ENCODE results near the gene ST6GALNAC2.

Gene ST6GALNAC2

GRCh38 chr17:76553178-76553908 is 32.3 kb downstream of the ST6GALNAC2 start:
- DNase-seq = no peak

DNA sequence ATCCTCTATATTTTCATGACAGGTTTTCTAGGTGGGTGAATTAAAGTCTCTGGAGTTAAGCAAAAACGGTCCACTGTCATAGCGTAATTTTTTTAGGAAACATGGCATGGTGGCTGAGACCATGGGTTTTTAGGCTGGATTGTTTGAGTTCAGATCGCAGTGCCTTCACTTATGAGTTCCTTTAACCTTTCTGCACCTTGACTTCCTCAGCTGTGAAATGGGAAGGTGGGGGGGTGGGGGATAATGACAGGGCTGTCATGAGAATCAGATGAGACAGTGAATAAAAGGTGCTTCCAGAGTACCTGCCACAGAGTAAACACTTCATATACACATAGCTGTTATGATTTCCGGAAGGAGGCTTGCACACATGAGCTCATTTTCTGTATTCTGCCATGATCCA is 34.0 kb downstream of the ST6GALNAC2 start:
- no peak for DNase-seq

- peak; percentile 52 for DNase-seq
Measured at GRCh38 chr17:76550712-76551615, 34.7 kb downstream of the ST6GALNAC2 start.

- DNase-seq = no peak
Measured at GRCh38 chr17:76549539-76549938, 36.1 kb downstream of the ST6GALNAC2 start.

- DNase-seq = no peak
Measured at GRCh38 chr17:76549215-76549518, 36.5 kb downstream of the ST6GALNAC2 start.

DNA sequence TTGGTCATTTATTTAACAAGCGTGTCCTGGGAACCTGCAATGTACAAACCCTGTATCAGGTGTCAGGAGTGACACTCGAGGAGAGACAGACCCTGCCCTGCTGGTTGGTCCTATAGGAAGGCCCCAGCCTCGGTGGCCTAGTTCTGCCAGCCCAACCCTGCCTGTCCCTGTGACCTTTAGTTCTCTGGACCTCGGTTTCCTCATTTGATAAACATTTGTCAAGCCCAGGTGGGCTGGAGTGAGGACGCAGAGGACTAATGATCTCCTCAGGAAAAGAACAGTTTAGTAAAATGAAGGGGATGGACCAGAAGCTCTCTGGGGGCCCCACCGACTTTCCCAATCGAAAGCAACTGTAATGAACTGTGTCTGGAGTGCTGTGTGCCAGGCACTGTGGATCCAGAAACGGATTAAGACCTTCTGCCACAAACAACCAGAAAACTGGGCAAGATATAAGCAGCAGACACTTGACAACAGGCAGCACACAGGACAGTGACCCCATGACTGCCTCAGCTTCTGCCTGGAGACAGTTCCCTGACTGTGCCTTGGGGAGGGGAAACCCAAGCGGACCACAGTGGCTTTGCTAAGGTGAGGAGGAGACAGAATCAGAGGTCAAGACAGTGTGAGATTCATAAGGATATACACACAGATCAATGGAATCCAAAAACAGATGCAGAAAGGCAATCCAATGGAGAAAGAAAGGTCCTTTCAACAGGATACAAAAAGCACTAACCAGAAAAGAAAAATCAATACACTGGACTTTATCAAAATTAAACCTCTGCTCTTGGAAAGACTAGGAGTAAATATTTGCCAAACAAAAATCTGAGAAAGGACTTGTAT is 37.1 kb downstream of the ST6GALNAC2 start:
- no peak for DNase-seq

GRCh38 chr17:76547642-76548202 is 37.9 kb downstream of the ST6GALNAC2 start:
- no peak for DNase-seq

GRCh38 chr17:76547183-76547641 is 38.4 kb downstream of the ST6GALNAC2 start:
- DNase-seq = peak; percentile 87

DNA sequence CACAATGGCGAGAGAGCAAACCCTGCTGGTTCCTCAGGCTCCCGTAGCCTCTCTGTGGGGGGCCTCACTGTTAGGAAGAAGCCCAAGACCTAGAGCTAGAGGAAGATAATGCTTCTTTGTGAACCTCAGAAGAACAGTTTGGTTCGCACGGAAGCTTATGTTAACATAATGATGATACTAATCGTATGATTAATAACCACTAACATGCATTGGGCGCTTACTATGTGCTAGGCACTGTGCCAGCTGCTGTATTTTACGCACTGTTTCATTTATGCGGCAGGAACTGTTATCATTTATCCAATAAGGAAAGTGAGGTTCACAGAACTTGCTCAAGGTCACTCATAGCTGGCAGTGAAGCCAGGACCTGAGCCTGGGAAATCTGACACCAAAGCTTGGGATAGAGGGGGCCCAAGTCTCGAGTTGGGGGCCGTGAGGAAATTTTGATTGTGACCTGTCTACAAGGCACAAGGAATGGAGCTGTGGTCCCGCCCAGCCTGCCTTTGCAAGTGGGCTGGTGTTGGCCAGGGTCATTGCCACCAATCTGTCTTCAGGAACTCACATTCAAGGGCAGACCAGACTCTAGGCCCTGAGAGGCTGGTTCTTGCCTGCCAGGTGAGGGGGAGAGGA is 39.0 kb downstream of the ST6GALNAC2 start:
- DNase-seq = no peak

DNA sequence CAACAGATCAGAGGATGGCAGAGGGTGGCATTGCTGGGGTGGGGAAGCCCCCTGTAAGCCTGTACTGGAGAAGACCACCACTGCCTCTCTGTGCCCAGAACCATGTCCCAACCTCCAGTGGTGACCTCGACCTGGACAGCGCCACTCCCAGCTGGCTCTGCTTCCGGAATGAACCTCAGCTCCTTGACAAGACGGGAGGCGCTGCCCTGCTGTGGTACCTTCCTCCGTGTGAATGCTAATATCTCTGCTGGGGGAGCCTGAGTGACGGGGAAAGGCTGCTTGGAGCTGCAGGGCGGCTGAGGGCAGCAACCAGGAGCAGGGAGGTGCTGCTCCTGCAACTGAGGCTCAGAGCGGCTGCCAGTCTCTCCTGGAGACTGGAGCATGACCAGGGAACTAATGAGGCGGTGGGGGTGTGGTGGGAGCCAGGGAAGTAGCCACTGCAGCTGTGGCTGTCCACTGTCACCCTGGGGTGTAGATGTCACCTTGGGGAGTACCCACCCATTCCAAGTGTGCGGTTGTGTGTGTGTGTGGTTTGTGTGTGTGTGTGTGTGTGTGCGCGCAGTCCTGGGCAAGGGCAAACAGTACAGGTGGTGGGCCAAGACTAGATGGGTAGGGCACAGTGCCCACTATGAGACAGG is 39.6 kb downstream of the ST6GALNAC2 start:
- no peak for DNase-seq

- peak; percentile 84 for DNase-seq
Measured at GRCh38 chr17:76544546-76545365, 40.9 kb downstream of the ST6GALNAC2 start.

DNA sequence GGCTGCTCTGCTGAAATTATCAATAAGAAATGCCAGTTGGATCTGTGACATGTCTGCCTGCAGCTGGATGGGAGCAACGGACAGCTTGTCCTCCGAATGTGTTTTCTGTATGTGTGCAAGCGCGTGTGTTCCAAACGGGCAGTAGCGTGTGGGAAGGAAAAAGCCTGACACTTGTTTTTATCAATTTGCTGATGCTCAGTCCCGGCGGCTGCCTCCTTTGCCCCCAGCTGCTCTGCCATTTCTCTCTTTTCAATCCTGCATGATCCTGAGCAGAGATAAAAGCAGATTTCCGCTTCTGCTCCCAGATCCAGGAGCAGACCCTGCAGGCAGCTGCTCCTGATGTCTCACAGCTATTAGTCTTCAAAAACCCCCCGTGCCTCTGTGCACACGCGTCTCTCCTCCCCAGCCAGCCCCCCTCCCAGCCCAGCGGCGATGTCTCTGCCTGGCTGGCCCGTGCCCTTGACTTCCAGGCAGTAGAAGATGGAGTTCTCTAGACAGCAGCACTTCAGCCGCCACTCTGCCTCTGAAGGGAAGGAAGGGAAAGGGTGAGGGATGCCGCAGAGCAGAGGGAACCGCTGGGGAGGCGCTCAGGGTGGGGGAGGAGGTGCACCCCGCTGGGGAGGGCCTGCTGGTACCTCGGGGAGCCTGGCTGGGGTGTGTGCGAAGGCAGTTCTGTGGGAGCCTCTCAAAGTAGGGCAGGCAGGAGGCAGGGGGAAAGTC is 41.7 kb downstream of the ST6GALNAC2 start:
- peak; percentile 83 for DNase-seq

DNA sequence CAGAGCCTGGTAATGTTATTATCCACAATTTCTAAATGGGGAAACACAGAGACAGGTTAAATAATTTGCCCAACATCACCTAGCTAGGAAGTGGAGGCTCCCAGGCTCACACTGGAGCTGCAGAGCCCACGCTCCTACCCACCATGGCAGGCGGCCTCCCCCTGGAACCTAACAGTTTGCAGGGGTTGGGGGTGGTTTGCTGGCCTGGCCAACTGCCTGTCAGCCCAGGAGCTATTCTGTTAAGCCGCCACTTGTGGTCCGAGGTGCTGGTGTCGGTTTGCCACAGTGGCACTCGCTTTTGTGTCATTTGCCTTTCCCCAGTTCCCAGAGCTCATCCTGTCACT is 42.2 kb downstream of the ST6GALNAC2 start:
- no peak for DNase-seq

DNA sequence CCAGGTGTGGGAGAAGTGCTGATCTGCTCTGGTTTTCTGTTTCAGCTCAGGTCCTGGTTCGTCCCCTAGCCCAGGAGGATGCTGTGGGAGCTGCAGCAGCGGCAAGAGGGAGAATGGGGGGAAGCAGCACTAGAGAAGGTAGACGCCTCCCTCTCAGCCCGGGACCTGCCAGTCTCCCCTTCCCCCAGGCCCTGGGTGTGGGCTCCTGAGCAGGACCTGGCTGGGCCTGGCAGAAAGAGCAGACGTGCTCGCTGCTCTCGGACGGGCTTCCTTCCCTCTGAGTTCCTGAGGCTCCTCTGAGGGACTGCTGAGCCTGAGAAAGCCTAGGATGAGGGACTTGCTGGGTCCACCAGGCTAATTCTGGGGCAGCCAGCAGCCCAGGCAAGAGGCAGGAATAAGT is 42.7 kb downstream of the ST6GALNAC2 start:
- no peak for DNase-seq

DNA sequence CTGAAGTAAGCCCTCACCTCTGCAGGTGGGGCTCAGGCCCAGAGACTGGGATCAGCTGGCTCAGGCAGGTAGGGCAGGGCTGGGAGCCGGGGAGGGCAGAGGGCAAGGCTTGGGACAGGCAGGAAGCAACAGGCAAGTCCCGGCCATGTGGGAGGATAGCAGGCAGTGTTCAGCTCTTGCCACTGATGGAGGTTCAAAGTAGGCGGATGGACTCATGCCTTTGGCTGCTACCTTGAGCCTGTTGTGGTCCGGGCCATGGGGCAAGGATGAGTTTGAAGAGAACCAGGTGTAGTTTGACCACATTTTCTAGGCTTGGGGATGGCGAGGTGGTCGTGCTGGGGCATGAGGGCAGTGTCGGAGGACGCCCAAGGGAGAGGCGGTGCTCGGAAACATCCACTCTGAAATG is 43.1 kb downstream of the ST6GALNAC2 start:
- DNase-seq = no peak

GRCh38 chr17:76541739-76542454 is 43.8 kb downstream of the ST6GALNAC2 start:
- DNase-seq = no peak

DNA sequence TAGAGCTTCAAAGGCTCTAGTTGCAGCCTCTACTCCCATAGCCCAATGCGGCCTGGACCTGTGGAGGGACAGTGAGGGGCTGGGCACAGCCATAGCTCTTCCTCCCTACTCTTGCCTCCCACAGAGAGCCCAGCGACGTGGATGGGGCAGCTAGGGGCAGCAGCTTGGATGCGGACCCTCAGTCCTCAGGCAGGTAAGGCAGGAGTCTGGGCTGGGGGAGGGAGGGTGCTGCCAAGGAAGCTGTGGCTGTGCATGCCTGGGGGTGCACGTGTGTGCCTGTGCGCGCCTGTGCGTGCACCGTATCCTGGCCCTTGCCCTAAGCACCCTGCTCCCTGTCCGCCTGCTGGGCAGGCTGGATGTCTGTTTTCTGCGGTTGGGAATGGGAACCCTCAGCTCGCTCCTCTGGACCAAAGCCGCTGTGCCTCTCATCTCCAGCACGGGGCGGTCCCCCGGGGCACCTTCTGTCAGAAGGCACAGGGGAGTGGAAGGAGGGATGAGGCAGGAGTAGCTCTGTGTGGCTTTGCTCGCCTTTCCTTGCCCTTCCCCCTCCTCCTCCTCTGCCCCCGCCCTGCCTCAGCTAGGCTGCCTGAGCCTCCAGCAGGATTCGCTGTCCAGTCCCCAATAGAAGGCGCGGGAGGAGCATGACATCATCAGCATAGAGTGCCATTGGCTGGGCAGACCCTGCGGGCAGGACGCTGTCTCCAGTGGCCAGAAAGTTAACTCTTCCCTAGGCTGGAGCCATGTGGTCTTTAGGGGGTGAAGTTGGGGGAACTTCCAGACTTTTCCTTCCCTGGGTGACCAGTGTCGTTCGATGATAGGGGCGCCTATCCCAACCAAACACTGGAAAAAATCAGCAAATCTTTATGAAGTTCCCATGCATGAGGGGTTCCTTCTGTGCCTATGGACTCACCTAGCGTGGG is 45.0 kb downstream of the ST6GALNAC2 start:
- peak; percentile 99 for DNase-seq

DNA sequence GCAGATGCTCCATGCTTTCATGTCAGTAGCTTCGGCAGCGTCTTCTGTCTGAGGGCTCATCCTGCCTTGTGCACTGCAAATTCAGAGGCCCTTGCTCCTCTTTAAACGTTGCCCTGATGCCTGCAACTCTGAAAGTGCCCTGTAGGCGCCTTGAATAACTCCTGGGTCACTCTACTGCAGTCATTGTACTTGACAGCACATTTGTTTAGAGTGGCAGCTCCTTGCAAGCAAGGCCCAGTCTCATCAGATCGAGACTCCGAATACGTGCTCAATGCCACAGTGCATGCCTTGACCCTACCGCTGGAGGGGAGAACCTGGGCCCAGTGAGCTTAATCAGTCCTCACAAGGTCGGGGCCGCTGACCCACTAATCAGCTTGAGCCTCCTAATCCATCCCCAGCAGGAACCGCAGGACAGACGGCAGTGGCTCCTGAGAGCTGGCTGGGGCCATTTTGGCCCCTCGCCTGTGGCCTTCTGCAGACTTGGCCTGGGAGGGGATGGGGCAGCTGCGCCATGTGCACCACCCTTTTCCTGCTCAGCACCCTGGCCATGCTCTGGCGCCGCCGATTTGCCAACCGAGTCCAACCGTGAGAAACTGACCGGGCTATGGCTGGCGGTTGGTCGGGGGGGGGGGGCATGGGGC is 45.9 kb downstream of the ST6GALNAC2 start, which contains the start of gene PRCD:
Gene PRCD, plus strand, starts transcription at position 414 of the 641 bp plus-strand sequence. Its CDS starts 98 bp downstream, at position 512.
- no peak for DNase-seq

Measured in NCI-H2171 treated with DMSO at 0.1 percent for 48 hours (cell line).